Heart right ventricle (tissue), 16 donors: ENCODE measurements around the gene TMEM229B. TPM values are rescaled to one million over a fixed set of nuclear protein-coding genes. Genes with fewer than 3 reads are reported as not detected.

Experiments used
- ATAC-seq, 8 donors: fragments of 200-7000 bp; cut with Tn5 transposase; one replicate each; pipeline ENCODE4 v1.9.1; 2020; ENCODE audit warnings: mild to moderate bottlenecking in 8 of 8, moderate library complexity in 8 of 8, moderate number of reproducible peaks in 1 of 8
- DNase-seq, 2 donors: peaks; one replicate each; pipeline ENCODE4 v3.0.0-alpha.2; 2020
- H3K27ac ChIP-seq, 10 donors: fragments of 200-600 bp; sonication (generic) in 2 of 10; one replicate each; pipeline versions ENCODE4 v1.5.0 to v1.8.0; 2020 to 2022; ENCODE audit warnings: mild to moderate bottlenecking in 3 of 10
- H3K27me3 ChIP-seq, 7 donors: fragments of 200-600 bp; one replicate each; pipeline ENCODE4 v1.8.0; 2021 to 2022; ENCODE audit warnings: mild to moderate bottlenecking in 2 of 7
- H3K36me3 ChIP-seq, 9 donors: fragments of 200-600 bp; sonication (generic) in 1 of 9; one replicate each; pipeline versions ENCODE4 v1.5.0 to v1.8.0; 2020 to 2022; ENCODE audit warnings: mild to moderate bottlenecking in 2 of 9
- H3K4me1 ChIP-seq, 9 donors: fragments of 200-600 bp; sonication (generic) in 1 of 9; one replicate each; pipeline versions ENCODE4 v1.5.0 to v1.8.0; 2020 to 2022; ENCODE audit warnings: mild to moderate bottlenecking in 4 of 9
- H3K4me3 ChIP-seq, 10 donors: fragments of 200-600 bp; sonication (generic) in 2 of 10; one replicate each; pipeline versions ENCODE4 v1.5.0 to v1.8.0; 2020 to 2022; ENCODE audit warnings: mild to moderate bottlenecking in 7 of 10, moderate library complexity in 2 of 10
- H3K9me3 ChIP-seq, 11 donors: fragments of 200-600 bp in 10 of 11; sonication (generic) in 2 of 11; one replicate each; pipeline versions ENCODE4 v1.5.0 to v1.8.0; 2013 to 2022; ENCODE audit warnings: mild to moderate bottlenecking in 2 of 11, control low read depth in 1 of 11, moderate library complexity in 1 of 11
- WGBS, 2 donors: extraction: QIAGEN DNeasy Blood & Tissue Kit; methylation state at CpG; one replicate each; pipeline ENCODE4 v1.1.7; 2013; ENCODE audit warnings: inconsistent platforms in 1 of 2; 5-methylcytosine and 5-hydroxymethylcytosine counted together
- intact Hi-C, 10 donors: fragments of 100-400 bp; cut with DNase I; formaldehyde crosslinking; loops; one replicate each; pipeline versions ENCODE4 v1.11.1 to v1.14.2; 2022
- polyA plus RNA-seq, 2 donors: library from polyadenylated mRNA; stranded (reverse); fragments of 200-250 nt; gene quantifications; one replicate each; pipeline ENCODE4 v1.2.3, GENCODE V29; 2013
- total RNA-seq, 10 donors: library from RNA; stranded (reverse); fragmentation: NEBNext Ultra II Directional in 3 of 10; extraction: Animal tissue kit (Norgen Biotek cat#: 25700) in 3 of 10; gene quantifications; one replicate each; pipeline versions ENCODE4 v1.2.1 to v1.2.4, GENCODE V29; 2021 to 2023
- TF ChIP-seq, protein P1 (sequence below), 9 donors: fragments of 200-600 bp; sonication (generic) in 2 of 9; IDR thresholded peaks; one replicate each; pipeline versions ENCODE4 v1.5.0 to v1.8.0; 2021 to 2022; ENCODE audit warnings: antibody characterized with exemption in 9 of 9, mild to moderate bottlenecking in 5 of 9, moderate library complexity in 1 of 9
- donor health status: Arrhythmogenic right ventricular cardiomyopathy.
- donor health status: ischemic (EF 13 %, LVEDD 7.1; RV severe dilation, severe dysfunction).
- donor health status: healthy with polysubstance abuse.
- donor health status: DM: no; HTN: yes; CAD: no.
- donor health status: DM: no; HTN: no; CAD: no.
- donor health status: ischemic (EF 25% LVEDD 6.9; RV normal size, moderate dysfunction).
- donor health status: ischemic (EF 25% LVEDD 5.7; RV mildly dilated, moderate dysfunction).
- donor health status: healthy.
- donor health status: DM: yes; HTN: yes; CAD: no.
- donor health status: Ischemic cardiomyopathy.
- donor health status: ischemic (EF 35%, LVEDD 5.7; RV mildly dilated, moderate dysfunction).
- donor health status: nonischemic (EF 11% LVEDD 7.7; RV severe dilation, severe dysfunction).
- donor health status: DM: yes; HTN: yes; CAD: no.
- donor health status: PGD.
- donor health status: ischemic (EF 29% LVEDD 5.4; RV normal size, mild dysfunction).
- donor health status: nonischemic (EF 23%, LVEDD 6.1; RV moderate dilation, normal function).

The TMEM229B gene
- total and polyA plus RNA-seq, 12 donors: 0.51 to 5.9 (median 1.6) TPM

- H3K9me3 ChIP-seq: no peaks in the 10 kb centered on the region
- TF ChIP-seq, protein P1, sequence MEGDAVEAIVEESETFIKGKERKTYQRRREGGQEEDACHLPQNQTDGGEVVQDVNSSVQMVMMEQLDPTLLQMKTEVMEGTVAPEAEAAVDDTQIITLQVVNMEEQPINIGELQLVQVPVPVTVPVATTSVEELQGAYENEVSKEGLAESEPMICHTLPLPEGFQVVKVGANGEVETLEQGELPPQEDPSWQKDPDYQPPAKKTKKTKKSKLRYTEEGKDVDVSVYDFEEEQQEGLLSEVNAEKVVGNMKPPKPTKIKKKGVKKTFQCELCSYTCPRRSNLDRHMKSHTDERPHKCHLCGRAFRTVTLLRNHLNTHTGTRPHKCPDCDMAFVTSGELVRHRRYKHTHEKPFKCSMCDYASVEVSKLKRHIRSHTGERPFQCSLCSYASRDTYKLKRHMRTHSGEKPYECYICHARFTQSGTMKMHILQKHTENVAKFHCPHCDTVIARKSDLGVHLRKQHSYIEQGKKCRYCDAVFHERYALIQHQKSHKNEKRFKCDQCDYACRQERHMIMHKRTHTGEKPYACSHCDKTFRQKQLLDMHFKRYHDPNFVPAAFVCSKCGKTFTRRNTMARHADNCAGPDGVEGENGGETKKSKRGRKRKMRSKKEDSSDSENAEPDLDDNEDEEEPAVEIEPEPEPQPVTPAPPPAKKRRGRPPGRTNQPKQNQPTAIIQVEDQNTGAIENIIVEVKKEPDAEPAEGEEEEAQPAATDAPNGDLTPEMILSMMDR (IDR thresholded peaks at IDR 0.05): no peak
- ATAC-seq (no peak), DNase-seq (no peak)
- 92 to 98% methylated on average over 2 of the region's 2 CpGs for WGBS, 2 donors
- H3K27me3 ChIP-seq: peaks cover 0 to 4% (median 0%) of the 10 kb centered on the region in 7 donors
- H3K4me3 ChIP-seq: no peak overlapping the region
- no peaks in the 10 kb centered on the region for H3K36me3 ChIP-seq
- H3K4me1 ChIP-seq: peaks cover 0 to 11% (median 0%) of the 10 kb centered on the region in 9 donors
- intact Hi-C loops: no loop called here
- peak overlapping the region in 1 of 10 donors; percentile 29 for H3K27ac ChIP-seq
These were observed 47.3 kb downstream of the TMEM229B start for GRCh38 chr14:67441256-67441655.

DNA sequence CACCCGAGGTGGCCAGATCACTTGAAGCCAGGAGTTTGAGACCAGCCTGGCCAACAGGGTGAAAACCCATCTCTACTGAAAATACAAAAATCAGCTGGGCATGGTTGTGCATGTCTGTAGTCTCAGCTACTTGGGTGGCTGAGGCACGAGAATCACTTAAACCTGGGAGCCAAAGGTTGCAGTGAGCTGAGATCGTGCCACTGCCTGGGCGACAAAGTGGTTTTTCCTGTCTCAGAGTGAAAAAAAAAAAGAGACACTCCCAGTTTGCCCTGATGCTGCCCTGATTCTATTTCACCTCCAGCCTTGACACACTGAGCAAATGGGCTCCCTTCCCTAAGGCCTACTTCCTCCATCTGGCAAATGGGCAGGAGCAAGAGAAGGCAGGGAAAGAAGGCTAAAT, 48.0 kb downstream of the TMEM229B start:
- no peak overlapping the region for H3K27ac ChIP-seq
- no peaks in the 10 kb centered on the region for H3K9me3 ChIP-seq
- DNase-seq (no peak), ATAC-seq (no peak)
- intact Hi-C loops: no loop called here
- peaks cover 0 to 4% (median 0%) of the 10 kb centered on the region in 7 donors for H3K27me3 ChIP-seq
- TF ChIP-seq, protein P1 (IDR thresholded peaks at IDR 0.05): no peak
- no peaks in the 10 kb centered on the region for H3K36me3 ChIP-seq
- 87 to 93% methylated on average over 4 of the region's 4 CpGs for WGBS, 2 donors
- H3K4me3 ChIP-seq: no peak overlapping the region
- H3K4me1 ChIP-seq: peaks cover 0 to 7% (median 0%) of the 10 kb centered on the region in 9 donors

DNA sequence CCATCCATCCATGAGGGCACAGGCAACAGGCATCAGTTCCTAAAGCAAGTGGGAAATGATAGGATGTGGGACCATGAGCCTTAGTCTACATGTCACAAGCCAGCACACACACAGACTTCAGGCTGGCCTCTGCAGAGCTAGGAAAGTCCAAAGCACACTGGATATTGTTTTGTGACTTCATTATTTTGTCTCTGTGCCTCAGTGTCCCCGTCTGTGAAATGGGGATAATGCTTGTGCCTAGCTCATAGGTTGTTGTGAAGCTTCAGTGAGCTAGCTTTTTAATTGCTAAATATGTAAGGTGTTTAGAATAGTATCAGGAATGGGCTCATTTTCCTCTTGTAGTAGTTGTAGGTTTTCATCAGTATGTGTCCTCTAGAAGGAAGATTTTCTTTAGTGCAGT, 49.6 kb downstream of the TMEM229B start:
- 74 to 78% methylated on average over 1 of the region's 1 CpG for WGBS, 2 donors
- DNase-seq (no peak), ATAC-seq (no peak)
- H3K36me3 ChIP-seq: no peaks in the 10 kb centered on the region
- H3K9me3 ChIP-seq: no peaks in the 10 kb centered on the region
- H3K4me3 ChIP-seq: no peak overlapping the region
- H3K27me3 ChIP-seq: peaks cover 0 to 4% (median 0%) of the 10 kb centered on the region in 7 donors
- intact Hi-C loops: loop anchor here in 1 of 10 donors (5.0 kb wide), 1 partner anchor 123 kb away; no protein-coding TSS in a partner anchor
- no peak overlapping the region for H3K27ac ChIP-seq
- TF ChIP-seq, protein P1 (IDR thresholded peaks at IDR 0.05): no peak
- peaks cover 0 to 7% (median 0%) of the 10 kb centered on the region in 9 donors for H3K4me1 ChIP-seq

- Histone ChIP-seq H3K36me3 (no peaks in the 10 kb centered on the region), H3K27me3 (peaks cover 0 to 4% (median 3%) of the 10 kb centered on the region in 7 donors), H3K27ac (no peak overlapping the region), H3K9me3 (no peaks in the 10 kb centered on the region), H3K4me3 (no peak overlapping the region), H3K4me1 (peaks cover 0 to 5% (median 0%) of the 10 kb centered on the region in 9 donors)
- WGBS, 2 donors: 85 to 86% methylated on average over 10 of the region's 10 CpGs
- intact Hi-C loops: loop anchor here in 1 of 10 donors (5.0 kb wide), 1 partner anchor 126 kb away; no protein-coding TSS in a partner anchor
- peak in 1 of 8 donors; percentile 47 for ATAC-seq
- TF ChIP-seq, protein P1 (IDR thresholded peaks at IDR 0.05): no peak
- DNase-seq: no peak
These were observed 52.3 kb downstream of the TMEM229B start for GRCh38 chr14:67436006-67436866.
